GM12891 (cell line): ENCODE measurements around the gene NINJ1.

Experiments used
- POLR2A ChIP-seq: IDR thresholded peaks from 2 replicates; pipeline ENCODE4 v1.6.1; 2011; ENCODE audit warnings: low read depth, low read length, control low read depth
- POLR2AphosphoS5 ChIP-seq: IDR thresholded peaks from 2 replicates; pipeline ENCODE4 v1.6.1; 2011; ENCODE audit warnings: low read depth, low read length, control low read depth
- SPI1 ChIP-seq: IDR thresholded peaks from 2 replicates; pipeline ENCODE4 v1.6.1; 2011; ENCODE audit warnings: low read depth, low read length, control low read depth
- TAF1 ChIP-seq: IDR thresholded peaks from 2 replicates; pipeline ENCODE4 v1.6.1; 2011; ENCODE audit warnings: low read depth, low read length, control low read depth

DNA sequence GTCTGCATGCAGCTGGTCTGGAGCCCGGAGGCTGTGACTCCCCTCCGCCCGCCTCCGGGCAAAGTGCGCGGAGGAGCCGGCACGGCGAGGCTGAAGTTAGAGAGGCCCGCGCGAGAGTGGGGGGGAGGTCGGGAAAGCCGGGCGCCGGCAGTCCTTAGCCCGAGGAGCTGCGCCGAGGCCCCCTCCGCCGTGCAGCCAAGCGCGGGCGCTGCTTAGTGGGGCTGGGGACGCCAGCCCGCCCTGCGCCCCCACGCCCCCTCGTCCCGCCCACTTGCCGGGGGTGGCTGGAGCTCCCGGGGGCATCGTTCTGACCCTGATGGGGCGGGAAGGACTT lies 403 bp downstream of the NINJ1 start:
- TF ChIP-seq SPI1 (no peak), POLR2AphosphoS5 (no peak), POLR2A (no peak), TAF1 (no peak)
